H54 (cell line): ENCODE results near the gene NR5A1.

Source experiments
- DNase-seq: peaks from one replicate; pipeline ENCODE4 v3.0.0; 2011; ENCODE audit warnings: low spot score, mixed read lengths; ENCODE audit not compliant: insufficient read length
- FAIRE-seq: peaks from 3 replicates; lab custom pipeline; 2011; peaks lifted over from hg19 to GRCh38; lab: Jason Lieb, UNC
- POLR2A ChIP-seq: IDR thresholded peaks from 2 replicates; pipeline ENCODE4 v1.6.1; 2011; ENCODE audit warnings: low read depth, mild to moderate bottlenecking, low read length

The NR5A1 gene

DNA sequence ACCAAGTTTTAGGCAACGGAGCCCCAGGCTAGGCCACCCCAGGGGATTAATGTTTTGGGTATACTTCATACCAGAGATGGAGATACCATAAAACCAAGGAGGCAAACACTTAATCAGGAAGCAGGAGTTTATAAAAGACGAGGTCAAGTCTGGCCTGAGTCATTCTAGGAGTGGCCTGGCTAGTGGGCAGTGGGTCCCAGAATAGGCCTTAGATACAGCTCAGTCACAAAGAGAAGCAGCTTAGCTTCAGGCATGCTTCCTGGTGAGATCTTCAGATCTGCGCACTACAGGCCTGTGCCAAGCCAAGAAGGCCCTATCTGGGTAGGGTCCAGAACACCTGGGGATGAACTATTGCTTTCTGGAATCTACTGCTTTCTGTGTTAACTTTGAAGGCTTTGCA lies 20.6 kb upstream of the NR5A1 start:
- DNase-seq (peak; percentile 56), FAIRE-seq (peak; percentile 41)
- TF ChIP-seq POLR2A = no peak

DNA sequence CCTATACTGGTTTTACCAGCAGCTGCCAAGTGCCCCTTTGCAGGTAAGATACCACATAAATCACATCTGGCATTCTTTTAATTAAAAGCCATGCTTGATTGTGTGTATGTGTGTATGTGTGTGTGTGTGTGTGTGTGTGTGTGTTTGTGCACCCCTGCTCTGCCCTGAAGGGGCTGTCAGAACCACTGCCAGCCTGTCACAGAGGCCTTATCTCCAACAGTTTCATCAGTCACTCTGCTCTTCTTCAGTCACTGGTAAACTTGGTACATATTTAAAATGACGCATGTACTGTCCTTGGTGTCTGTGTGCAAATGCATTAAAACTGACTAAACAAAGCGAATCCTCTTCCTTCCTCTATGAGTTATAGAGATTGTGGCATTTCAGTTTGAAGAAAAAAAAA lies 19.0 kb upstream of the NR5A1 start:
- TF ChIP-seq POLR2A = no peak
- DNase-seq (no peak), FAIRE-seq (no peak)

DNA sequence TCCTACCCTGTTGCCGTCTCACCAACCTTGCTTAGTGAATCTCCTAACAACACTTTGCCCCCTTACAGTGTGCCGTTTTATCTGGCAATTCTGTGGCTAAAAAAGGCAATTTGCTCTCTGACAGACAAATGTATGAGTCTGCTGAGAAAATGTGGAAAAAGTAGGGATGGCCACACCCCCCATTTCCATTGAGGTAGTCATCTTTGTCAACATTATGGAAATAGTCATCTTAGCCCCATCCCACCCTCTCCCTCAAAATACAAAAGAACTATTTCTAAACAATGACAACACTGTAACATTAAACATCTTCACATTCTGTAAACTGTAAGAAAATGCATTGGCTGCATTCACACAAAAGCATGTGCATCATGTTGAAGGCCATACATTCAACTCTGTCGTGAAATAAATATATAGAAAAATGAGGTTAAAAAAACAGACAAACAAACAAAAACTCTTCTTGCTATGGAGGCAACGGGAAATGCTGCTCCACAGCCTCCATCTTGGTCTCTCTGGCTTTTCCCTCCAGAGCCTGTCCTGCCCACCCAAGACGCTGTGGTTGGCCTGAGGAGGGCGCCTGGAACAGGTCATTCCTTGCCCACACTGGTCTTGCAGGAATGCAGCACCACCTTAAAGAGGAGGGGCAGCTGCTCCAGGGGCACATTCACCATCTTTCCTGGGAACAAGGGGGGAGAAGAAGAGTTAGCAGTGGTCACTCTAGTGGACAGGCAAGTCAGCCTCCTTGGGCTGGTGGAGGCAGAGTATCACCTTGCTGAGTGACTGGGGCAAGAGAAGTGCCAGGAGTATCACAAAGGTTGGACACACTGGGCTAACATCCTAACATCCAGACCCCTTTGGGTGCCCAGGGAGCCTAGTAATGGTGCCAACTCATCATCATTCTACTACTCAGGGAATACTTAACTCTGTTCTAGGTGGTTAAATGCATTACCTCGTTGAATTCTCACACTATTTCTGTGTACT lies 15.2 kb upstream of the NR5A1 start:
- FAIRE-seq (no peak), DNase-seq (no peak)
- no peak for TF ChIP-seq POLR2A

DNA sequence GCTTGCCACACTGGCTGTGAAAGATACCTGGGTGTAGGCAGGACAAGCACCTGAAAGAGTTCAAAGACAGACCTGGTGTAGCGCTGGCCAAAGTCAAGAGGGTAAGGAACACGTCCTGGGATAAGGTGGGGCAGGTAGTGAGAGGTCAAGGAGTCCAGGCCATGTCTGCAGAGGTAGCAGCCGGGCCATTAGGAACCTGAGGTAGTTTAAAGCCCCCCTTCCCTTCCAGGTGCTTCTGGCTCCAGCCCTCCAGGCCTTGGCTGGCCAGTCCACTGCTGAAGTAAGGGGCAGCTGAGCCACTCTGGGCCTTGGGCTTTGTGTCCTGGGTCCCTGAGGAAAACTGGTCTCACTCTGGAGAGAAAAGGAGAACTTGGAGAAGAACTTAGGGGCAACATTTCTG lies 13.9 kb upstream of the NR5A1 start:
- FAIRE-seq (no peak), DNase-seq (no peak)
- no peak for TF ChIP-seq POLR2A

DNA sequence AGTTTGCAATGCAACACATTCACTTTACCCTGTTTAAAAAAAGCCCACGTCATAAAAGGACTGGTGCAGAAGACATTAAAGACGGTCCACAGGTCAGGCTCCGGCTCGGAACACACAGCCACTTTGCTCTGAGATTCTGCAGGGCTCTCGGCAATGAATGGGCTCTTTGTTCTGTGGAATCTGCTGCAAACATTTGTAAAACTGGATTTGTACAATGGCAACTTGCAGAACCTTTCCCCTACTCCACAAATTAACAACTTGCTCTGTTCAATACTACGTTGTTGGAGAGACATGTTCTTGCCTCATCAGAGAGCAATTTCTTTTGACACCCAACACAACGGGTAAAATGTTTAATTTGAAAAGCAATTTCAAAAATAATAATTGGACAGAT lies 13.0 kb upstream of the NR5A1 start:
- DNase-seq (no peak), FAIRE-seq (no peak)
- TF ChIP-seq POLR2A = no peak

DNA sequence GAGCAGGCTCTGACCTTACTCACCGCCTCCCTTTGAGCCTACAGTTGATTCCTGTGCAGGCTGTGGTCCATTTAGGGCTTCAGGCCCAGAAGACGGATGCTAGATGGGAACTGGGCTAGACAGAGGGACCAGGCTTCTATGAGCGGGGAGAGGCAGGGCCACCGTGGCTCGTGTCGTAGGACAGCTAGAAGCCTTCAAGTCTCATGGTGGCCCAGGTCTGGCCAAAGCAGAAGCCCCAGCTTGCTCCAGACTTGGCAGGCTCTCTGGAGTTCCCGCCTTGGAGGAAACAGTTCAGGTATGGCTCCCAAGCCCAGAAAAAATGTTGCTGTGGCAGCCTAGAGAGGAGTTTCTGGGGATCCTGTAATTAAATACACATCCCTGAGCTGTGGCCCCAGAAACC lies 10.9 kb upstream of the NR5A1 start:
- FAIRE-seq (no peak), DNase-seq (no peak)
- TF ChIP-seq POLR2A = no peak

DNA sequence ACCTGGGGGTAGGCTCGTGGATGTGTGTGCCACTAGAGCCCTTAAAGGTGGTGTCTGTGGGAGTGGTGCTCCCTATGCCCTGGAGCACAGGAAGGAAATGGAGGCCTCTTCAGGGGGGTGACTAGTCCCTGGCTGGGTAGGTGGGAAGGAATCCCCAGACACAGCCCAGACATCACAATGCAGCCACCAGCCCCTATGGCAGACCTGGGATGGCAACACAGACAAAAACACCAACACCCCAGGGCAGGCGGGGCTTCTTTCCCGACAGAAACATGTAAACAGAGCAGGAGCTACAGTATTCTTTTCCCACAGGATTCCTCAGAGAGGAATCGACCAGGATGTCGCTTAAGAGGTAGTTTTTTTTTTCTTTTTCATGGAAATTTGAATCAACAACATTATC lies 10.4 kb upstream of the NR5A1 start:
- DNase-seq (no peak), FAIRE-seq (no peak)
- no peak for TF ChIP-seq POLR2A

DNA sequence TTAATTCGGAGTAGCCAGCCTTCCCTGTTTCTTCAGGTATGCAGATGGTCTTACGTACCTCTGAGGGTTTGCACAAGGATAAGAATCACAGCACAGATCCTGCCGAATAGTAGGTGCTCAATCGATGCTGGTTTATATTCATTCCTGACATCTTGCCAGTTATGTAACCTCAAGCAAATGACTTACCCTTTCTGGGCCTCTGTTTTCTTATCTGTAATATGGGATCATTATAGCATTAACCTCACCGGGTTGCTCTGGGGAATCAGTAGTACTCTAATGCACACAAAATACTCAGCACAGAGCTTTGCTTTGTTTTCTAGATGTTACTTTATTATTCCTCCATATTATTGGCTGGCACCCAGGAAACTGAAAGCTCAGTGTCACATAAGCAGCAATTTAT lies 7.7 kb upstream of the NR5A1 start:
- no peak for DNase-seq
- no peak for FAIRE-seq
- TF ChIP-seq POLR2A = no peak

DNA sequence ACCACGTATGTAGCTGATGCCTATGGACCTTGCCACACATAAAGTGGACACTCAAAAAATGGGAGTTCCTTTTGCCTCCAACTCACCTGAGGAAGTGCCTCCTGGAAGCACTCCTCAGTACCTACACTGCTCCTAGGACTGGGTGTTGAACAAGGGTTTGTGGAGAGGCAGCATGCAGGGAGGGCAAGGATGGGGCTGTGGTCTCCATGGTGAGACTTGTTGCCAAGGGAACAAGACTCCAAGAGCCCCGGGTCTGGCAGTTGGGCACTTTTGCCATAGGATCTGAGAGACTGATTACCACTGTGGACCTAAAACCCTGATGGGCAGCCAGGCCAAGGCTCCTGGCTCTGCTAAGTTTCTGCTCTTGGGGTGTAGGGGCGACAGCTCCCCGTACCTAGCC lies 6.9 kb upstream of the NR5A1 start:
- DNase-seq = no peak
- no peak for FAIRE-seq
- TF ChIP-seq POLR2A = no peak

DNA sequence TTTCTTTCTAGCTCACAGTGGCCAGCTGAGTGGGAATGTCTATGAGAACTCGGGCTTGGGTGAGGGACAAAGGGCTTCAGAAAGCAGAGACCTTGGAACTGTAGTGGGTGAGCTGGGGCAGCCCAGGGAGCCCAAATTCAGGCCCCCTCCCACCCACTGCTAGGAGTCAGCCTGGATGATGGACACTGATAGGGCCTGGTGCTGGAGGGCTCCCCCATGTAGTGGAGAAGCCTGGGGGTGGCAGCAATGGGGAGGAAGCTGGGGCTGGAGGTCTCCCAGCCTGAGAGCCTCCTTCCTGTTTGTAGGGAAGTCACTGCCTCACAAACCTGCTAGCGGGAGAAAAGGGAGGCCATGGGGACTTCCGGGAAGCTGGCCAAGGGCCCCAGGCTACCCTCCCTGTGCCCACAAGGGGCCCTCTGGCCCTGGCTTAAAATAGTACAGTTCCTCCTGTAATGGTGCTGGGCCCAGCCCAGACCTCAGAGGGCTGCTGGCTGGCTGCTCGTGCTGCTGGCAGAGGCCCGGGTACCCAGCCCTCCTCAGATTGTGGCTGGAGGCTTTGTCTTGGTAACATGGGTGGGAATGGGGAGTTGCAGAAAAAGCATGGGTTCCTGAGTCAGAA lies 6.3 kb upstream of the NR5A1 start:
- peak; percentile 81 for DNase-seq

DNA sequence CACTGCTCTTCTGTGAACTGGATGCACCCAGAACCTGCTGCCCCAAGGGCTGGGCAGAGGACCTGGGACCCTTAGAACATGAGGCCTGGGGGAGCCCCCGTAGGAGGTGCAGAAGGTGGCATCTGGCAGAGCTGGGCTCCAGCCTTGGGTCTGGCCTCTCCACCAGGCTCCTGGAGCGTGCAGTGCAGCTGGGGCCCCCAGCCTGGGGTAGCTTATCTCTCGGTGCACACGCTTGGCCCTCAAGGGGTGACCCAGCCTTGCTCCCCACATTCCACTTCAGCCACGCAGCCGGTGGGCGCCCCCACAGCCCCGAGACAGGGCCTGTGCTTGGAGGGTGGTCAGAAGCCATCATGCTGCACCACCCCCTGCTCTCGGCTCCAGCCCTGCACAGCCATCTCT lies 5.6 kb upstream of the NR5A1 start:
- FAIRE-seq (no peak), DNase-seq (no peak)
- no peak for TF ChIP-seq POLR2A

More for the DNA sequence above, 6.3 kb upstream of the NR5A1 start:
- TF ChIP-seq POLR2A = no peak
- no peak for FAIRE-seq

DNA sequence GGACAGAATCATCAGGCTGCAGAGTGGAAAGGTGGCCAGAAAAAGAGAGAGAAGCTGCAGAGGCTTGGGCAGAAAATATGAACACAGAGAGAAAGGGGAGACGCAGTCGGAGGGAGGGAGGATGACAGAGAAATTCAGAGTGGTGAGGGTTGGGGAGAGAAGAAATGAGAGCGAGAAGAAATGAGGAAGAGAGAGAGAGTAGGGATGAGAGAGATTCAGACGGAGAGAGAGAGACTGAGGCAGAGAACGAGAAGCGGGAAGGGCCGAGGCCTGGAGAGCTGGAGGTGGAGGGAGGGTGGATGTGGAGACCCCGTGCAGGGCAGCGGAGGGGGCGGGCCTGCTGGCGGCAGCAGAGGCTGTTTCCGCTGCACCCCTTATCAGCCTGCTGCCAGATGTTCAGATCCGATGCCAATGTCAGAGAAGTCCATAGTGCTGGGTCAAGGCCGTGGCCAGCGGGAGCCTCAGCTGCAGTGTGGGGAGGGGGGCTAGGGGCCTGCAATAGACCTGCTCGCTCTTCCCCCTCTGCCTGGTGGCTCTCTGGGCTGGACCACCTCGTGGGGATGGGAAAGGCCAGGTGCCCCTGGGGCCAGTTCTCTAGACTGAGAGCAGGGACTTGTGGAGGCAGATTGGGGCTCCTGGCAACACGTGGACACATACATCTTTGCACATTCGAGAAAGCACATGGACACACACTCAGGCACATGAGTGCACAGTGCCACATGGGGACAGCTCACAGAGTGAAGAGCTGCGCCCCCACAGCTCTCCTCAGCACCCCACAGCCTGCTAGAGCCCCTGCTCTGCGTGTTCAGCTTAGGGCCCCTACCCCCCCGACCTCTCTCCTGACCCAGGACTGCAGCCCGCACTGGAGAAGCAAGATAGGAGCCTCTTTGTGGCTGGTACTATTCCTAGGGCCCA lies 4.9 kb upstream of the NR5A1 start:
- no peak for FAIRE-seq
- no peak for DNase-seq
- no peak for TF ChIP-seq POLR2A

DNA sequence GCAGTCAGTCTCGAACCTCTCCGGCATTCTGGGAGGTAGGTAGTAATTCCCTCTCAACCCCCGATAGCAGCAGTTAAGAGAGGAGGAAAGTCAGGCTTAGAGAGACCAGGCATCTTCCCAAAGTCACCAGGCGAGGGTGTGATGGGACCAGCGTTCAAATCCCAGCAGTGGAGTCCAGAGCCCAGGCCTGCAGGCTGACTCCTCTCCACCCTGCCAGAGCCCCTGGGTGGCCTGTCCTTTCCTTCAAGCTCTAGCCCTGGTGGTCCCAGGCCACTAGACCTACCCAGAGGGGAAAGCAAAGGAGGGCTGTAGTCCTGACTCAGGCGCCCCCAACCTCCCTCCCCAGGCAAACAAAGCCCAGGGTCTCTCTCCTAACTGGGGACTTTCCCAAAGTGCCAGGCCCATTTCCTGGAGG lies 4.2 kb upstream of the NR5A1 start:
- no peak for TF ChIP-seq POLR2A
- FAIRE-seq (no peak), DNase-seq (no peak)
